GM21723 (cell line): Measurements from ENCODE around the gene LCA5.
"Not testable (repeated sequence)": the region's sequence is repeated elsewhere in the genome, so short reads cannot be mapped to it uniquely, and the experiment has no call there.

Experiments
- ATAC-seq: cut with Tn5 transposase; IDR thresholded peaks from one replicate; pipeline ENCODE4 v1.9.1; 2021; ENCODE audit warnings: mild to moderate bottlenecking, moderate library complexity; ENCODE audit not compliant: unreplicated experiment

LCA5 gene

GRCh38 chr6:79536954-79537747 is at the start of gene LCA5:
Gene LCA5 (minus strand): TSS chr6:79537430. CDS start chr6:79518894, 18,536 bp downstream.
- peak; percentile 100 for ATAC-seq

GRCh38 chr6:79586548-79586947 is 49.3 kb upstream of the LCA5 start:
- no peak for ATAC-seq

DNA sequence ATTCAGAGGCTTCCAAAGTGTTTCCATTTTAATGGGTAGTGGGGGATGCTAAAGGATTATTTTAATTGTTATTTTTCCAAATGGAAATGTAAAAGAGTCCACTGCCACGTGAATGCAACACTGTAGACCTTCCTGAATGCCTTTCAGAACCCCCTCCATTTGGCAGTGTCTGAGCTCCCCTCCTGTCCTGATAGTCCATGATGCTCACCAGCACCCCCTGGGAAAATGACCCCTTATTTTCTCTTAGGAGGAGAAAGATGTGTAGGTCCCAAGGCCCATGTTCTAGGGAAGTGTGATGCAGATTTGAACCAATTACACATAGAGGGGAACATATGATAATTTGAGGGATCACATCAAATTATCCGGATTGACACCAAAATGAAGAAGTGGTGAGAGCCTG is 47.1 kb upstream of the LCA5 start:
- ATAC-seq = no peak

- ATAC-seq = not testable (repeated sequence)
These were observed 40.7 kb upstream of the LCA5 start for GRCh38 chr6:79577926-79578325.

DNA sequence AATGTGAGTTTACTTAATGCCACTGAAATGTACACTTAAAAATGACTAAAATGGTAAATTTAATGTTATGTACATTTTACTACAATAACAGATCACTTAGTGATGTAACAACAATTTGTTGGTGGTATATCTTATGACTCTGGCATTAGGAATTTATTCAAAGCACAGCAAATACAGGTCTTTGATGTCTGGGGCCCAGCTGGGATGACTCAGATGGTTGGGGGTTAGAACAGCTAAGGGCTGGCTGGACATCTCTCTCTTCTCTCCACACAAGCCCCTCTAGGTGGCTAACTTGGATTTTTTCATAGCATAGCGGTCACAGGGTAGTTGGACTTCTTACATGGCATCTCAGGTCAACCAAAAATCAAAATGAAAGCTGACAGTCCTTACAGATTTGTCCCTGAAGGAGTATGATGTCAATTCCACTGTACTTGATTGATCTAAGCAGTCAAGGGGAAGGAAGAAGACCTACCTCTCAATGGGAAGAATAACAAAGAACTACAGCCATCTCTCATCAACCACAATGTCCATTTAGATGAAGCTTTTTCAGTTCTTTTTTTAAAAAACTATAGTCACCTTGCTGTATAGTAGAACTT is 37.5 kb upstream of the LCA5 start:
- no peak for ATAC-seq

GRCh38 chr6:79574174-79574573 is 36.9 kb upstream of the LCA5 start:
- ATAC-seq = no peak

DNA sequence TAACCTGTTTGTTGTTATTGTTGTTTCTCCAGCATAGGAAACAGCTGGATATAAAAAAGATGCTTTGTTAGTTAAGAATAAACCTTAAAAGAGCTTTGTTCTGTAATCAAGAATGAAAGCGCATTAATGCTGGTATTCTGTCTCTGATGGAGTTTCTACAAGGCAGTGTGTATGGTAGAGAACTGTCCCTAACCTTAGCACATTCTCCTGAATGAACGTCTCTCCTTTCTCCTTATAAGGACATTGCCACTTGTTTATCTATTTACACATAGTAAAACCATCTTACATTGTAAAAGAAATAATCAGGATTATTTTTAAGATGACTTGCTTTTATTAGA is 33.8 kb upstream of the LCA5 start:
- ATAC-seq = peak; percentile 34

GRCh38 chr6:79570129-79571029 is 33.1 kb upstream of the LCA5 start:
- ATAC-seq = peak; percentile 86

DNA sequence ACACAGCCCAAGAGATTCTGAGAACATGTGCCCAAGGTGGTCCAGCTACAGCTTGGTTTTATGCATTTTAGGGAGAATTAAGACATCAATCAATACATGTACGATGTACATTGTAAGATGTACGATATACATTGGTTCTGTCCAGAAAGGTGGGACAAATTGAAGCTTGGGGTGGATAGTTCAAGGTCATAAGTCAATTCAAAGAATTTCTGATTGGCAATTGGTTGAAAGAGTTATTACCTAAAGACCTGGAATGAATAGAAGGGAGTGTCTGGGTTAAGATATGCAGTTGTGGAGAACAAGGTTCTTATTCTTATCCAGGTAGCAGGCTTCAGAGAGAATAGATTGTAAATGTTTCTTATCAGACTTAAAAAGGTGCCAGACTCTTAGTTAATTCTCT is 31.8 kb upstream of the LCA5 start:
- ATAC-seq = no peak

DNA sequence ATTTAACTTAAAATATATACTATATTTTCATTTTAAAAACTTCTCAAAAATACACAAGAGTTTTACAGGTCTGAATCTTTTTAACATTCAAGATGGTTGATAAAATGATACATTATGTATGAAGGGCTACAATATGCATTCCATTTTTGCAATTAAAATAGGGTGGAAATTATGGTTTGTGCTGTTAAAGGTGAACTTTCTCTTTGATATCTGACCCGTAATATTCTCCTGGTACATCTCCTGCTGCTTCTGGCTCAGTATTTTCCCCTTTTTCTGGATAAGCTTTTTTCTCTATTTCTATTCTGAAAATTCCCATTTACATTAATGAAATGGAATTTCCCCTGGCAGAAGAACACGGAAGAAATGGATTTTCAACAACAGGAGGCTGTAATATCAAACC is 27.4 kb upstream of the LCA5 start:
- no peak for ATAC-seq

- no peak for ATAC-seq
These were observed 22.5 kb upstream of the LCA5 start for GRCh38 chr6:79559706-79560105.

DNA sequence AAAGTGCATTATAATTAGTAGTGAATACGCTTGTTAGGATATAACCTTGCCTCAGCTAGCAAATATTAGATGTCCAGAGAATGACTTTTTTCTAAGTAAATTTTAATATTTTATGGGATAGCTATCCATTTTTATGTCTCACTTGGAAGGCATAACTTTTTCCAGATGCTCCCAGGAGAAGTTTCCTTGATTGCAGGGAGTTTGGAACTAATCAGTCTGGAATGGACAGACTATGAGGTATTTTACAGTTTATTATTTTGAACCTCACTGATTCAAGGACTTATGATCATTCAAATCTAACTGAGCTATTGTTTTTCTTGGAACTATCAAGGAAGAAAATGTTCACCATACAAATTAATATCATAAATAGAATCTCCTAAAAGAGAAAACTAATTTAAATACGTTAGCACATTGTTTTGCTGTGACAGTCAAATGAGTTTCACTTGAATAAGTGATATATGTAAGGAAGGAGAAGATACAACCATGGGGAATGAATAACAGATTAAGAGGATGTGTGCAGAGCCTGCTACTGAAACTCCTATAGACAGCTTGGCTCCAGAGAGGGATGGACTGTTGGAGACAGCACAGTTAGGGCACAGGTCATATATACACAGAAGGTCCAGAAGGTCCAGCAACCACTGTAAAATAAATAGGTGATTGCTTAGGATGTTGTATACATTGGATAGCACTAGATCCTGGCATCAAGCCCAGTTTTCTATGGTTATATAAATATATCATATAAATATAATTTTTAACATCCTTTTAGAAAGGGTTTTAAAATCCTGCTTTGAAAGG is 20.6 kb upstream of the LCA5 start:
- ATAC-seq = no peak

DNA sequence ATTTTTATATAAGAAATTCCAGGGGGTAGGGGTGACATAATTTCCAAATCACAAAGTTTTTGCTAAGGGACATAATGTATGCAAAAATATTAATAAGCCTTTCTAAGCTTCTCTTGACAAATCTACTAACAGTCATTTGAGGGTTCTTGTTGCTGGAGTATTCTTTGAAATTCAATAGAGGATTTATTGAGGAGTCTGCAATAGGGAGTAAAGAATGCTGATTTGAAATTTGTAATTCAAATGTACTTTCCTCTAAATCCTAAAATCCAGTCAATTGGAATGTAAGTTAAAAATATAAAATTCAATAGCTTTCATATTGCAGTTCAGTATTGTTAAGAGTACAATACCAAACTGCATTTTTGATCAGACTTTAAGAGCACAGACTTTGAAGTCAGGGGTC is 17.1 kb upstream of the LCA5 start:
- no peak for ATAC-seq

GRCh38 chr6:79551401-79551800 is 14.2 kb upstream of the LCA5 start:
- no peak for ATAC-seq

- ATAC-seq = no peak
These were observed 11.1 kb upstream of the LCA5 start for GRCh38 chr6:79548304-79548703.

GRCh38 chr6:79546186-79546585 is 9.0 kb upstream of the LCA5 start:
- ATAC-seq = no peak

DNA sequence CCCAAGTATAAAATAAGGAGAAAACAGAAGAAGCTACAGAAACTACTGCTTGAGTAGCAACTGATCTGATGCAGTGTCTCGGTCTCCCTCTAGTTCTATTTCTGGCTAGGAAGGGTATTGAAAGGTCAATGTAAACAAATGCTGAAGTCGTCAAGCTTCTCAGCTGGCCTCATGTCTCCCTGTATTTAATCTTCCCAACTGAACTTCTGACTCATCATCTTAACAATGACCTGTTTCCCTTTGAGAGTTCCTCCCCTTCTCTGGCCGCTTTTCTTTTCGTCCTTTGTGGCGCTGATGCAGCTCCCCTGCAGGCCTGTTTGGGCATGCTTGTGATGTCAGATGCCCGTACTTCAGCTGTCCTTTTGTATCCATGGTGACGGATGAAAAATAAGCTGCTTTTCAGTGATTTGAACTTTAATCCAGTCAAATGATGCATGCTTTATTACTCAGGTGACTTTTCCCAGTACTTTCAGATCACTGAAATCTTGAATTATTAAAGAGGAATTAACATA is 7.8 kb upstream of the LCA5 start:
- peak; percentile 88 for ATAC-seq

GRCh38 chr6:79544299-79544927 is 7.2 kb upstream of the LCA5 start:
- ATAC-seq = peak; percentile 62

GRCh38 chr6:79543886-79544285 is 6.7 kb upstream of the LCA5 start:
- peak; percentile 30 for ATAC-seq

GRCh38 chr6:79543411-79543810 is 6.2 kb upstream of the LCA5 start:
- ATAC-seq = no peak
